SK-N-SH (cell line): Measurements from ENCODE around the gene DHRS9.

Source experiments
- EP300 ChIP-seq, 2 experiments: IDR thresholded peaks; 2 replicates each; pipeline versions ENCODE4 v1.4.0 to v1.6.1; 2012; ENCODE audit warnings: borderline replicate concordance in 1 of 2, low read depth in 1 of 2, low read length in 1 of 2
- FOXM1 ChIP-seq: IDR thresholded peaks from 2 replicates; pipeline ENCODE4 v1.4.0; 2012; ENCODE audit warnings: low read depth, mild to moderate bottlenecking
- MXI1 ChIP-seq: IDR thresholded peaks from 2 replicates; pipeline ENCODE4 v1.6.1; 2012; ENCODE audit warnings: mild to moderate bottlenecking, low read depth, low read length, improper control_type of control experiment
- RCOR1 ChIP-seq: fragments of 150-350 bp; IDR thresholded peaks from 2 replicates; pipeline ENCODE4 v1.6.1; 2017; ENCODE audit warnings: antibody characterized with exemption, low read length
- SIN3A ChIP-seq: IDR thresholded peaks from 2 replicates; pipeline ENCODE4 v1.6.1; 2012; ENCODE audit warnings: low read depth, mild to moderate bottlenecking, low read length, moderate library complexity, borderline replicate concordance
- TF ChIP-seq, protein P1 (sequence below): IDR thresholded peaks from 2 replicates; pipeline ENCODE4 v1.4.0; 2012; ENCODE audit warnings: low read depth
- TF ChIP-seq, protein P2 (sequence below): fragments of 200-600 bp; sonication (generic); IDR thresholded peaks from 2 replicates; pipeline ENCODE4 v1.6.1; 2017; ENCODE audit warnings: antibody characterized with exemption, mild to moderate bottlenecking, moderate library complexity
- TF ChIP-seq, protein P3 (sequence below): IDR thresholded peaks from 2 replicates; pipeline ENCODE4 v1.6.1; 2012; ENCODE audit warnings: mild to moderate bottlenecking, low read depth, low read length, moderate library complexity

DNA sequence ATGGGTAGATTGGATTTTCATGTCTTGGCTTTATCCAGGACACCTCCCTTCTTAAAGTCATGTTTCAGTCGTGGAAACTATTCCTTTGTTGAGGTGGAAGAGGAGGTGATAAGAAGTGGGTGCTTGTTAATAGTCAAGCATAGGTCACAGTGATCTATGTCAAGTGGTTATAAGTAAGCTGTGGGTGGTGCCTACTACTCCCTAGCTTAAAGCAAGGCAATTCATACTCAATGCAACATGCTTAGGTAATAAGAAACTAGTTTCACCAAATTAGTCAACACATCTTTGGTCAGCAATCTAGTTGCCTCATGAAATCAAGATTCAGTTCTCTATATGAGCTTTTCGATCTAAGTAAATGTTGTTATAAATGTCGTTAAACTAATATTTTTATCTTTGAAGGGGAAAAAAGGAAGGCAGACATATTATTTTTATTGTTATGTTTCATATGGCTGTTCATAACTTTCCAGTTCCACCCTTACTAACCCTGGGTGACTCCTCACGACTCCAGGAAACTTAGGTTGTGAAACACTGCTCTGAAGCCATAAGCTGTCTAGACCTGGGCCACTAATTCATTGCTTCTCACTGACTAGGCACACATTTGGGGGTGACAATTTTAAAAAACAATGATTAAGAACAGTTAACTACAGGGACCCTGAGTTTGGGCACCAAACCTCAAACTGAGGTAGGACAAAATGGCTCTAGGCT, 32.5 kb upstream of the DHRS9 start:
- no peak for TF ChIP-seq EP300 (IDR thresholded peaks at IDR 0.05; ENCODE audit: borderline replicate concordance in 1 of 2, low read depth in 1 of 2, low read length in 1 of 2)
- TF ChIP-seq, protein P1, sequence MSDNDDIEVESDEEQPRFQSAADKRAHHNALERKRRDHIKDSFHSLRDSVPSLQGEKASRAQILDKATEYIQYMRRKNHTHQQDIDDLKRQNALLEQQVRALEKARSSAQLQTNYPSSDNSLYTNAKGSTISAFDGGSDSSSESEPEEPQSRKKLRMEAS, result no peak
- TF ChIP-seq, protein P2, sequence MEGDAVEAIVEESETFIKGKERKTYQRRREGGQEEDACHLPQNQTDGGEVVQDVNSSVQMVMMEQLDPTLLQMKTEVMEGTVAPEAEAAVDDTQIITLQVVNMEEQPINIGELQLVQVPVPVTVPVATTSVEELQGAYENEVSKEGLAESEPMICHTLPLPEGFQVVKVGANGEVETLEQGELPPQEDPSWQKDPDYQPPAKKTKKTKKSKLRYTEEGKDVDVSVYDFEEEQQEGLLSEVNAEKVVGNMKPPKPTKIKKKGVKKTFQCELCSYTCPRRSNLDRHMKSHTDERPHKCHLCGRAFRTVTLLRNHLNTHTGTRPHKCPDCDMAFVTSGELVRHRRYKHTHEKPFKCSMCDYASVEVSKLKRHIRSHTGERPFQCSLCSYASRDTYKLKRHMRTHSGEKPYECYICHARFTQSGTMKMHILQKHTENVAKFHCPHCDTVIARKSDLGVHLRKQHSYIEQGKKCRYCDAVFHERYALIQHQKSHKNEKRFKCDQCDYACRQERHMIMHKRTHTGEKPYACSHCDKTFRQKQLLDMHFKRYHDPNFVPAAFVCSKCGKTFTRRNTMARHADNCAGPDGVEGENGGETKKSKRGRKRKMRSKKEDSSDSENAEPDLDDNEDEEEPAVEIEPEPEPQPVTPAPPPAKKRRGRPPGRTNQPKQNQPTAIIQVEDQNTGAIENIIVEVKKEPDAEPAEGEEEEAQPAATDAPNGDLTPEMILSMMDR, result no peak
- no peak for TF ChIP-seq RCOR1
- TF ChIP-seq FOXM1, result no peak
- TF ChIP-seq MXI1, result no peak
- no peak for TF ChIP-seq SIN3A
- TF ChIP-seq, protein P3, sequence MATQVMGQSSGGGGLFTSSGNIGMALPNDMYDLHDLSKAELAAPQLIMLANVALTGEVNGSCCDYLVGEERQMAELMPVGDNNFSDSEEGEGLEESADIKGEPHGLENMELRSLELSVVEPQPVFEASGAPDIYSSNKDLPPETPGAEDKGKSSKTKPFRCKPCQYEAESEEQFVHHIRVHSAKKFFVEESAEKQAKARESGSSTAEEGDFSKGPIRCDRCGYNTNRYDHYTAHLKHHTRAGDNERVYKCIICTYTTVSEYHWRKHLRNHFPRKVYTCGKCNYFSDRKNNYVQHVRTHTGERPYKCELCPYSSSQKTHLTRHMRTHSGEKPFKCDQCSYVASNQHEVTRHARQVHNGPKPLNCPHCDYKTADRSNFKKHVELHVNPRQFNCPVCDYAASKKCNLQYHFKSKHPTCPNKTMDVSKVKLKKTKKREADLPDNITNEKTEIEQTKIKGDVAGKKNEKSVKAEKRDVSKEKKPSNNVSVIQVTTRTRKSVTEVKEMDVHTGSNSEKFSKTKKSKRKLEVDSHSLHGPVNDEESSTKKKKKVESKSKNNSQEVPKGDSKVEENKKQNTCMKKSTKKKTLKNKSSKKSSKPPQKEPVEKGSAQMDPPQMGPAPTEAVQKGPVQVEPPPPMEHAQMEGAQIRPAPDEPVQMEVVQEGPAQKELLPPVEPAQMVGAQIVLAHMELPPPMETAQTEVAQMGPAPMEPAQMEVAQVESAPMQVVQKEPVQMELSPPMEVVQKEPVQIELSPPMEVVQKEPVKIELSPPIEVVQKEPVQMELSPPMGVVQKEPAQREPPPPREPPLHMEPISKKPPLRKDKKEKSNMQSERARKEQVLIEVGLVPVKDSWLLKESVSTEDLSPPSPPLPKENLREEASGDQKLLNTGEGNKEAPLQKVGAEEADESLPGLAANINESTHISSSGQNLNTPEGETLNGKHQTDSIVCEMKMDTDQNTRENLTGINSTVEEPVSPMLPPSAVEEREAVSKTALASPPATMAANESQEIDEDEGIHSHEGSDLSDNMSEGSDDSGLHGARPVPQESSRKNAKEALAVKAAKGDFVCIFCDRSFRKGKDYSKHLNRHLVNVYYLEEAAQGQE, result no peak
